H1 (cell line): ENCODE results near the gene SLC35A2. TPM values are rescaled to one million over a fixed set of nuclear protein-coding genes. Genes with fewer than 3 reads are reported as not detected.

Source experiments
- ASH2L ChIP-seq: fragments of 200-600, 300-600 bp; sonication (generic); IDR thresholded peaks from one replicate; pipeline ENCODE4 v1.7.1; 2017; ENCODE audit warnings: low read length
- EZH2 ChIP-seq: fragments of 200-600 bp; sonication (generic); IDR thresholded peaks from 2 replicates; pipeline ENCODE4 v1.7.1; 2012; ENCODE audit warnings: low read depth, mild to moderate bottlenecking, moderate library complexity, low read length, inconsistent platforms; ENCODE audit not compliant: severe bottlenecking
- GTF2F1 ChIP-seq: IDR thresholded peaks from 2 replicates; pipeline ENCODE4 v1.6.1; 2012; ENCODE audit warnings: low read depth, low read length, improper control_type of control experiment, borderline replicate concordance
- POLR2A ChIP-seq, 2 experiments: IDR thresholded peaks; 1 replicate in 1 of 2; 2 replicates in 1 of 2; pipeline ENCODE4 v1.6.1; 2011; ENCODE audit warnings: low read depth in 2 of 2, low read length in 2 of 2, mild to moderate bottlenecking in 2 of 2; ENCODE audit errors: control extremely low read depth in 1 of 2
- SRF ChIP-seq: IDR thresholded peaks from 2 replicates; pipeline ENCODE4 v1.6.1; 2011; ENCODE audit warnings: mild to moderate bottlenecking, low read depth, low read length, moderate library complexity
- TBP ChIP-seq: IDR thresholded peaks from 2 replicates; pipeline ENCODE4 v1.6.1; 2011; ENCODE audit warnings: low read depth, low read length, improper control_type of control experiment
- polyA plus RNA-seq, 7 experiments: library from polyadenylated mRNA; depleted of rRNA in 3 of 7; stranded (reverse) in 5 of 7; unstranded in 2 of 7; fragments of >200 nt in 5 of 7; fragments of 200-250 nt in 2 of 7; gene quantifications; 1 replicate in 5 of 7; 2 replicates in 1 of 7; 4 replicates in 1 of 7; pipeline versions ENCODE4 v1.2.1 to v1.2.3, GENCODE V29; 2011 to 2013; ENCODE audit warnings: missing spikeins in 2 of 7, mixed read lengths in 2 of 7
- total RNA-seq: library from RNA; stranded (reverse); fragmentation: NEBNext Ultra II Directional; extraction: Animal tissue kit (Norgen Biotek cat#: 25700); gene quantifications from 2 replicates; pipeline ENCODE4 v1.2.1, GENCODE V29; 2021
- TF ChIP-seq, protein P1 (sequence below): fragments of 300-600 bp; sonication (generic); IDR thresholded peaks from 2 replicates; pipeline ENCODE4 v1.7.1; 2012; ENCODE audit warnings: low read length, moderate library complexity, mild to moderate bottlenecking, inconsistent platforms; ENCODE audit not compliant: insufficient replicate concordance

SLC35A2 gene
- total and polyA plus RNA-seq, 2 of the 8 experiments (the other 6 are each of a cell fraction or from before 2014, with no cell fraction given) = 21.4 to 48.3 TPM

DNA sequence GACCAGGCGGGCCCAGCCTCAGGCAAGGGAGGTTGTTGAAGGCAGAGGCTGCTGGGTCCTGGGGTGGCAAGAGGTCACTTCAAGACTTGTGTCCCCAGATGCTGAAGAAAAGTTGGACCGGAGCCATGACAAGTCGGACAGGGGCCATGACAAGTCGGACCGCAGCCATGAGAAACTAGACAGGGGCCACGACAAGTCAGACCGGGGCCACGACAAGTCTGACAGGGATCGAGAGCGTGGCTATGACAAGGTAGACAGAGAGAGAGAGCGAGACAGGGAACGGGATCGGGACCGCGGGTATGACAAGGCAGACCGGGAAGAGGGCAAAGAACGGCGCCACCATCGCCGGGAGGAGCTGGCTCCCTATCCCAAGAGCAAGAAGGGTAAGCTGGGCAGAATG lies 9.3 kb downstream of the SLC35A2 start (continued):
- TF ChIP-seq, protein P1, sequence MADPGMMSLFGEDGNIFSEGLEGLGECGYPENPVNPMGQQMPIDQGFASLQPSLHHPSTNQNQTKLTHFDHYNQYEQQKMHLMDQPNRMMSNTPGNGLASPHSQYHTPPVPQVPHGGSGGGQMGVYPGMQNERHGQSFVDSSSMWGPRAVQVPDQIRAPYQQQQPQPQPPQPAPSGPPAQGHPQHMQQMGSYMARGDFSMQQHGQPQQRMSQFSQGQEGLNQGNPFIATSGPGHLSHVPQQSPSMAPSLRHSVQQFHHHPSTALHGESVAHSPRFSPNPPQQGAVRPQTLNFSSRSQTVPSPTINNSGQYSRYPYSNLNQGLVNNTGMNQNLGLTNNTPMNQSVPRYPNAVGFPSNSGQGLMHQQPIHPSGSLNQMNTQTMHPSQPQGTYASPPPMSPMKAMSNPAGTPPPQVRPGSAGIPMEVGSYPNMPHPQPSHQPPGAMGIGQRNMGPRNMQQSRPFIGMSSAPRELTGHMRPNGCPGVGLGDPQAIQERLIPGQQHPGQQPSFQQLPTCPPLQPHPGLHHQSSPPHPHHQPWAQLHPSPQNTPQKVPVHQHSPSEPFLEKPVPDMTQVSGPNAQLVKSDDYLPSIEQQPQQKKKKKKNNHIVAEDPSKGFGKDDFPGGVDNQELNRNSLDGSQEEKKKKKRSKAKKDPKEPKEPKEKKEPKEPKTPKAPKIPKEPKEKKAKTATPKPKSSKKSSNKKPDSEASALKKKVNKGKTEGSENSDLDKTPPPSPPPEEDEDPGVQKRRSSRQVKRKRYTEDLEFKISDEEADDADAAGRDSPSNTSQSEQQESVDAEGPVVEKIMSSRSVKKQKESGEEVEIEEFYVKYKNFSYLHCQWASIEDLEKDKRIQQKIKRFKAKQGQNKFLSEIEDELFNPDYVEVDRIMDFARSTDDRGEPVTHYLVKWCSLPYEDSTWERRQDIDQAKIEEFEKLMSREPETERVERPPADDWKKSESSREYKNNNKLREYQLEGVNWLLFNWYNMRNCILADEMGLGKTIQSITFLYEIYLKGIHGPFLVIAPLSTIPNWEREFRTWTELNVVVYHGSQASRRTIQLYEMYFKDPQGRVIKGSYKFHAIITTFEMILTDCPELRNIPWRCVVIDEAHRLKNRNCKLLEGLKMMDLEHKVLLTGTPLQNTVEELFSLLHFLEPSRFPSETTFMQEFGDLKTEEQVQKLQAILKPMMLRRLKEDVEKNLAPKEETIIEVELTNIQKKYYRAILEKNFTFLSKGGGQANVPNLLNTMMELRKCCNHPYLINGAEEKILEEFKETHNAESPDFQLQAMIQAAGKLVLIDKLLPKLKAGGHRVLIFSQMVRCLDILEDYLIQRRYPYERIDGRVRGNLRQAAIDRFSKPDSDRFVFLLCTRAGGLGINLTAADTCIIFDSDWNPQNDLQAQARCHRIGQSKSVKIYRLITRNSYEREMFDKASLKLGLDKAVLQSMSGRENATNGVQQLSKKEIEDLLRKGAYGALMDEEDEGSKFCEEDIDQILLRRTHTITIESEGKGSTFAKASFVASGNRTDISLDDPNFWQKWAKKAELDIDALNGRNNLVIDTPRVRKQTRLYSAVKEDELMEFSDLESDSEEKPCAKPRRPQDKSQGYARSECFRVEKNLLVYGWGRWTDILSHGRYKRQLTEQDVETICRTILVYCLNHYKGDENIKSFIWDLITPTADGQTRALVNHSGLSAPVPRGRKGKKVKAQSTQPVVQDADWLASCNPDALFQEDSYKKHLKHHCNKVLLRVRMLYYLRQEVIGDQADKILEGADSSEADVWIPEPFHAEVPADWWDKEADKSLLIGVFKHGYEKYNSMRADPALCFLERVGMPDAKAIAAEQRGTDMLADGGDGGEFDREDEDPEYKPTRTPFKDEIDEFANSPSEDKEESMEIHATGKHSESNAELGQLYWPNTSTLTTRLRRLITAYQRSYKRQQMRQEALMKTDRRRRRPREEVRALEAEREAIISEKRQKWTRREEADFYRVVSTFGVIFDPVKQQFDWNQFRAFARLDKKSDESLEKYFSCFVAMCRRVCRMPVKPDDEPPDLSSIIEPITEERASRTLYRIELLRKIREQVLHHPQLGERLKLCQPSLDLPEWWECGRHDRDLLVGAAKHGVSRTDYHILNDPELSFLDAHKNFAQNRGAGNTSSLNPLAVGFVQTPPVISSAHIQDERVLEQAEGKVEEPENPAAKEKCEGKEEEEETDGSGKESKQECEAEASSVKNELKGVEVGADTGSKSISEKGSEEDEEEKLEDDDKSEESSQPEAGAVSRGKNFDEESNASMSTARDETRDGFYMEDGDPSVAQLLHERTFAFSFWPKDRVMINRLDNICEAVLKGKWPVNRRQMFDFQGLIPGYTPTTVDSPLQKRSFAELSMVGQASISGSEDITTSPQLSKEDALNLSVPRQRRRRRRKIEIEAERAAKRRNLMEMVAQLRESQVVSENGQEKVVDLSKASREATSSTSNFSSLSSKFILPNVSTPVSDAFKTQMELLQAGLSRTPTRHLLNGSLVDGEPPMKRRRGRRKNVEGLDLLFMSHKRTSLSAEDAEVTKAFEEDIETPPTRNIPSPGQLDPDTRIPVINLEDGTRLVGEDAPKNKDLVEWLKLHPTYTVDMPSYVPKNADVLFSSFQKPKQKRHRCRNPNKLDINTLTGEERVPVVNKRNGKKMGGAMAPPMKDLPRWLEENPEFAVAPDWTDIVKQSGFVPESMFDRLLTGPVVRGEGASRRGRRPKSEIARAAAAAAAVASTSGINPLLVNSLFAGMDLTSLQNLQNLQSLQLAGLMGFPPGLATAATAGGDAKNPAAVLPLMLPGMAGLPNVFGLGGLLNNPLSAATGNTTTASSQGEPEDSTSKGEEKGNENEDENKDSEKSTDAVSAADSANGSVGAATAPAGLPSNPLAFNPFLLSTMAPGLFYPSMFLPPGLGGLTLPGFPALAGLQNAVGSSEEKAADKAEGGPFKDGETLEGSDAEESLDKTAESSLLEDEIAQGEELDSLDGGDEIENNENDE = no peak
- TF ChIP-seq ASH2L (no peak), EZH2 (no peak), SRF (no peak), GTF2F1 (no peak), POLR2A (IDR thresholded peaks at IDR 0.05; ENCODE audit: control extremely low read depth in 1 of 2, low read depth in 2 of 2, low read length in 2 of 2) (no peak), TBP (no peak)
- TF ChIP-seq, all 59 proteins: peak for 0
